OCI-LY1 (cell line): ENCODE results near the gene GNAI2.

Source experiments
- EZH2 ChIP-seq: fragments of 200-600 bp; sonication (generic), shearing (Covaris generic); IDR thresholded peaks from 2 replicates; pipeline ENCODE4 v1.8.0; 2017; ENCODE audit warnings: borderline replicate concordance, mixed run types, mild to moderate bottlenecking, antibody characterized with exemption, low read length, moderate library complexity, mixed read lengths
- TF ChIP-seq, protein P1 (sequence below): fragments of 200-600 bp; sonication (generic), shearing (Covaris generic); IDR thresholded peaks from 2 replicates; pipeline ENCODE4 v1.5.1; 2017; ENCODE audit warnings: mild to moderate bottlenecking, antibody characterized with exemption, low read length, moderate library complexity, mixed read lengths

DNA sequence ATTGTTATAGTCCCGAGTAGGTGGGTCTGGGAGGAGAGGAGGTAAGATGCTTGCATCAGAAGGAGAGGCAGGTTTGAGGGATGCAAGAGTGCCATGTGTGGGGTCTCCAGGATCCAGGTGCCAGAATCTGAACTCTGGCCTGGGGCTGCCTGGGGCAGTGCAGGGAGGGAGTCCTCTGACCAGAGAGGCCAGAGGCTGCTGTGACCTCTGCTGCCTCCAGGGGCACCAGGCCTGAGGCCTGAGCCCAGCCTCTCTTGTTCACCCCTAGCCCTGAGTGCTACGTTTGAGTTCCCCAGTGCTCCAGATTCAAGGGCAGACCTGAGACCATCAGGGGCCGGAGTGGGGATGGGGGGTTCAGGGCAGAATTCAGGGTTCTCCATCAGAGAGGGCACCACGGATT is 23.5 kb upstream of the GNAI2 start:
- TF ChIP-seq, protein P1, sequence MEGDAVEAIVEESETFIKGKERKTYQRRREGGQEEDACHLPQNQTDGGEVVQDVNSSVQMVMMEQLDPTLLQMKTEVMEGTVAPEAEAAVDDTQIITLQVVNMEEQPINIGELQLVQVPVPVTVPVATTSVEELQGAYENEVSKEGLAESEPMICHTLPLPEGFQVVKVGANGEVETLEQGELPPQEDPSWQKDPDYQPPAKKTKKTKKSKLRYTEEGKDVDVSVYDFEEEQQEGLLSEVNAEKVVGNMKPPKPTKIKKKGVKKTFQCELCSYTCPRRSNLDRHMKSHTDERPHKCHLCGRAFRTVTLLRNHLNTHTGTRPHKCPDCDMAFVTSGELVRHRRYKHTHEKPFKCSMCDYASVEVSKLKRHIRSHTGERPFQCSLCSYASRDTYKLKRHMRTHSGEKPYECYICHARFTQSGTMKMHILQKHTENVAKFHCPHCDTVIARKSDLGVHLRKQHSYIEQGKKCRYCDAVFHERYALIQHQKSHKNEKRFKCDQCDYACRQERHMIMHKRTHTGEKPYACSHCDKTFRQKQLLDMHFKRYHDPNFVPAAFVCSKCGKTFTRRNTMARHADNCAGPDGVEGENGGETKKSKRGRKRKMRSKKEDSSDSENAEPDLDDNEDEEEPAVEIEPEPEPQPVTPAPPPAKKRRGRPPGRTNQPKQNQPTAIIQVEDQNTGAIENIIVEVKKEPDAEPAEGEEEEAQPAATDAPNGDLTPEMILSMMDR = no peak
- TF ChIP-seq EZH2 = no peak
